ENCODE data around the gene AACS.

The AACS gene

GRCh38 chr12:125089626-125090025 is 24.4 kb downstream of the AACS start:
- in situ Hi-C loops (cut with MboI; ENCODE audit: low sequenced_read_pairs, unreplicated experiment), result no loop called here
- TF ChIP-seq CTCF (IDR thresholded peaks at IDR 0.05; ENCODE audit: borderline replicate concordance, control extremely low read depth, extremely low read depth, insufficient read depth, missing control alignments), result no peak
- no peak for DNase-seq (ENCODE audit: low spot score)

- no peak for TF ChIP-seq CTCF (IDR thresholded peaks at IDR 0.05; ENCODE audit: borderline replicate concordance, control extremely low read depth, extremely low read depth, insufficient read depth, missing control alignments)
- no peak for DNase-seq (ENCODE audit: low spot score)
- in situ Hi-C loops (cut with MboI; ENCODE audit: low sequenced_read_pairs, unreplicated experiment), result no loop called here
Observed at GRCh38 chr12:125090437-125090836, 25.2 kb downstream of the AACS start.

GRCh38 chr12:125091401-125091800 is 26.2 kb downstream of the AACS start:
- TF ChIP-seq CTCF (IDR thresholded peaks at IDR 0.05; ENCODE audit: borderline replicate concordance, control extremely low read depth, extremely low read depth, insufficient read depth, missing control alignments), result no peak
- in situ Hi-C loops (cut with MboI; ENCODE audit: low sequenced_read_pairs, unreplicated experiment), result no loop called here
- no peak for DNase-seq (ENCODE audit: low spot score)

- no peak for TF ChIP-seq CTCF (IDR thresholded peaks at IDR 0.05; ENCODE audit: borderline replicate concordance, control extremely low read depth, extremely low read depth, insufficient read depth, missing control alignments)
- no peak for DNase-seq (ENCODE audit: low spot score)
- in situ Hi-C loops (cut with MboI; ENCODE audit: low sequenced_read_pairs, unreplicated experiment), result no loop called here
Observed at GRCh38 chr12:125092108-125092871, 27.1 kb downstream of the AACS start.

GRCh38 chr12:125092872-125093680 is 27.8 kb downstream of the AACS start:
- DNase-seq (ENCODE audit: low spot score), result no peak
- in situ Hi-C loops (cut with MboI; ENCODE audit: low sequenced_read_pairs, unreplicated experiment), result no loop called here
- TF ChIP-seq CTCF (IDR thresholded peaks at IDR 0.05; ENCODE audit: borderline replicate concordance, control extremely low read depth, extremely low read depth, insufficient read depth, missing control alignments), result no peak

- in situ Hi-C loops (cut with MboI; ENCODE audit: low sequenced_read_pairs, unreplicated experiment), result no loop called here
- no peak for DNase-seq (ENCODE audit: low spot score)
- no peak for TF ChIP-seq CTCF (IDR thresholded peaks at IDR 0.05; ENCODE audit: borderline replicate concordance, control extremely low read depth, extremely low read depth, insufficient read depth, missing control alignments)
Observed at GRCh38 chr12:125093681-125094330, 28.6 kb downstream of the AACS start.
